T-cell (primary cell): Measurements from ENCODE around the gene NPHP4. TPM values are rescaled to one million over a fixed set of nuclear protein-coding genes. Genes with fewer than 3 reads are reported as not detected.
A peak's percentile ranks its signal among the peaks of the same experiment; 100 is the strongest.

Experiments
- ATAC-seq, 4 experiments: fragments of 200-7000 bp in 3 of 4; fragments of 150-1000 bp in 1 of 4; cut with Tn5 transposase; replicated peaks in 1 of 4; 1 replicate in 3 of 4; 2 replicates in 1 of 4; pipeline ENCODE4 v1.10.0; 2021; ENCODE audit warnings: moderate library complexity in 3 of 4, mild to moderate bottlenecking in 2 of 4, moderate number of reproducible peaks in 1 of 4
- CTCF ChIA-PET, 2 donors: fragments of 300-600 bp; sonication (Branson Sonifier 250); formaldehyde crosslinking; loops; one replicate each; lab custom pipeline; 2022; ENCODE audit warnings: antibody characterized with exemption in 2 of 2; lab: Charles Lee
- POLR2A ChIA-PET, 2 donors: fragments of 300-600 bp; sonication (Branson Sonifier 250); formaldehyde crosslinking; loops; one replicate each; lab custom pipeline; 2022; ENCODE audit warnings: antibody characterized with exemption in 2 of 2; lab: Charles Lee
- DNase-seq, 35 experiments: peaks; one replicate each; pipeline versions ENCODE4 v3.0.0 to v3.0.0-alpha.2; 2013 to 2023
- H3K27ac ChIP-seq: one replicate; pipeline ENCODE4 v1.5.1; 2013; ENCODE audit warnings: low read length
- H3K27me3 ChIP-seq, 2 experiments: replicated peaks in 1 of 2; 1 replicate in 1 of 2; 2 replicates in 1 of 2; pipeline versions ENCODE4 v1.6.1 to v1.7.0; 2013; ENCODE audit warnings: low read length in 1 of 2, mixed read lengths in 1 of 2; ENCODE audit not compliant: control insufficient read depth in 2 of 2, insufficient read depth in 2 of 2; ENCODE audit errors: extremely low read depth in 1 of 2
- H3K36me3 ChIP-seq, 2 donors: 1 replicate in 1 of 2; 2 replicates in 1 of 2; pipeline versions ENCODE4 v1.6.1 to v1.7.0; 2013; ENCODE audit warnings: low read length in 1 of 2; ENCODE audit not compliant: control insufficient read depth in 2 of 2, insufficient read depth in 1 of 2; ENCODE audit errors: extremely low read depth in 1 of 2
- H3K4me1 ChIP-seq, 2 experiments: 1 replicate in 1 of 2; 2 replicates in 1 of 2; pipeline versions ENCODE4 v1.6.1 to v1.7.0; 2013; ENCODE audit warnings: low read length in 2 of 2, mixed read lengths in 1 of 2; ENCODE audit not compliant: insufficient read depth in 2 of 2, control insufficient read depth in 1 of 2; ENCODE audit errors: extremely low read depth in 1 of 2
- H3K4me3 ChIP-seq, 2 donors: 1 replicate in 1 of 2; 2 replicates in 1 of 2; pipeline versions ENCODE4 v1.5.1 to v1.7.0; 2013; ENCODE audit warnings: mild to moderate bottlenecking in 2 of 2, low read length in 1 of 2, moderate library complexity in 1 of 2; ENCODE audit not compliant: control insufficient read depth in 1 of 2; ENCODE audit errors: extremely low read depth in 1 of 2
- H3K9me3 ChIP-seq: 2 replicates; pipeline ENCODE4 v1.7.0; 2013
- H3K27ac Mint-ChIP-seq, 2 donors: one replicate each; pipeline ENCODE4 v1.8.0; 2020 to 2021; ENCODE audit warnings: mild to moderate bottlenecking in 2 of 2, mixed read lengths in 2 of 2
- H3K27me3 Mint-ChIP-seq, 2 donors: one replicate each; pipeline ENCODE4 v1.8.0; 2021 to 2022; ENCODE audit warnings: mixed read lengths in 2 of 2
- H3K36me3 Mint-ChIP-seq: one replicate; pipeline ENCODE4 v1.8.0; 2021; ENCODE audit warnings: mixed read lengths
- H3K4me1 Mint-ChIP-seq, 3 donors: one replicate each; pipeline ENCODE4 v1.8.0; 2020 to 2022; ENCODE audit warnings: mixed read lengths in 3 of 3, mild to moderate bottlenecking in 1 of 3
- H3K4me3 Mint-ChIP-seq, 3 donors: one replicate each; pipeline ENCODE4 v1.8.0; 2020 to 2022; ENCODE audit warnings: mild to moderate bottlenecking in 3 of 3, mixed read lengths in 3 of 3, moderate library complexity in 3 of 3
- H3K9me3 Mint-ChIP-seq, 3 donors: one replicate each; pipeline ENCODE4 v1.8.0; 2020 to 2022; ENCODE audit warnings: mixed read lengths in 3 of 3
- whole genome bisulfite sequencing: methylation state at CpG from one replicate; pipeline ENCODE4 v1.1.5; 2013; ENCODE audit warnings: missing lambda C conversion rate; ENCODE audit not compliant: insufficient coverage; 5-methylcytosine and 5-hydroxymethylcytosine counted together
- total RNA-seq, 35 experiments: library from RNA in 6 of 35; stranded (reverse) in 6 of 35; fragments of 120-200 nt in 1 of 35; gene quantifications; one replicate each; pipeline versions ENCODE4 v1.2.1 to v1.2.4 and lab custom pipeline; 2013 to 2026

Gene NPHP4
- total RNA-seq, 5 donors from 2014 or later (not counting 1 experiment from before 2014, with no cell fraction given), result 9.0 to 10.5 (median 9.8) TPM

DNA sequence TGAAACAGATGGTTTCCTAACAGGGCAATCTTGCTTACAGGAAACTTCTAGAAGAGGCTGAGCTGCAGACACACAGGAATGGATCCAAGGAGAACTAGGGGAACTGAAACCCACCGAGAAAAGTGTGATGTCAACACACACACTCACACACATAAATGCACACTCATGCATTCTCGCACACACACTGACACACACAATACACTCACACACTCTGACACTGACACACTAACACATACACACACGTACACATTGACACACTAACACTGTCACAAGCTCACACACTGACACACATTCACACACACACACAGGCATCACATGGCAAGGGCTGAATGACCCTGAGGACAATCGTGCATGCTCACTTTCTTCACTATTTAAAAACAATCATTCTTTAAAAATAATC, 142.7 kb downstream of the NPHP4 start:
- no peak for ATAC-seq
- peaks cover 9 to 13% of the 10 kb centered on the region in 2 donors for H3K27me3 Mint-ChIP-seq
- WGBS, result 59% methylated on average over 4 of the region's 4 CpGs
- H3K4me3 ChIP-seq, result no peak overlapping the region
- no peak overlapping the region for H3K27ac ChIP-seq
- no peaks in the 10 kb centered on the region for H3K4me1 Mint-ChIP-seq
- no peak overlapping the region for H3K4me3 Mint-ChIP-seq
- H3K36me3 Mint-ChIP-seq, result no peaks in the 10 kb centered on the region
- H3K4me1 ChIP-seq, result no peaks in the 10 kb centered on the region
- H3K27me3 ChIP-seq, result peaks cover 2 to 32% of the 10 kb centered on the region in 2 experiments
- no peaks in the 10 kb centered on the region for H3K9me3 ChIP-seq
- no peaks in the 10 kb centered on the region for H3K36me3 ChIP-seq
- no peak overlapping the region for H3K27ac Mint-ChIP-seq
- ChIA-PET CTCF (no interaction called here), POLR2A (no interaction called here)
- no peak for DNase-seq
- H3K9me3 Mint-ChIP-seq, result no peaks in the 10 kb centered on the region

DNA sequence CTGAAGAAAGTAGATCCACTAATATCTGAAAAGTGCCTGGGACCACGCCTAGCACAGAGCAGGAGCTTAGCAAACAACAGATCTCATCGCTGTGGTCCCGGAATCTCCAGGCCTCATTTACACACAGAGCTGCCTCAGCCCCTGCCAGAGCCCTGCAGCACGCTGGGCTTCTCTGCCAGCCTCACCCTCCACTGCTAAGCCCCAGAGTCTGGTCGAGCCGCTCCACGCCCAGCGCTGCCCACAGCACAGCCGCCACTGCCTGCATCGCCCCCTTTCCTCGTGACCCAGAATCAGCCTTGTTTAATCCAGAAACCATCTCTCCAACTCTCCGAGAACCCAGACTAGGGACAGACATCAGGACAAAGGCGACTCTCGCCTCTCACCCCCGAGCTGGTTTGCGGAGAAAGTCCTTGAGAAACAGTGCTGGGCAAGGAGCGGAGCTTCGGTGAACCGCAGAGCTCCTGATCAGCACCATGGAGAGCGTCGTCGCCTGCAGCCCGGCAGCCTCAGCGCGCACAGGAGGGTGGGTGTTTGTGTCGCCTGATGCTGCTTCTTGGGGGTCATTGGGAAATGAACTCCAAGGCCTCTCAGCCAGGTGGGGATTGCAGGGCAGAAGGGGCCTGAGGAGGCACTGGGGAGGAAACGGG, 145.1 kb downstream of the NPHP4 start:
- DNase-seq, result peak in 1 of 35 experiments; percentile 9
- Mint-ChIP-seq H3K4me1 (no peaks in the 10 kb centered on the region), H3K36me3 (no peaks in the 10 kb centered on the region), H3K9me3 (no peaks in the 10 kb centered on the region), H3K27ac (no peak overlapping the region), H3K27me3 (peaks cover 12 to 13% of the 10 kb centered on the region in 2 donors), H3K4me3 (no peak overlapping the region)
- POLR2A ChIA-PET, result no interaction called here
- ATAC-seq, result no peak
- WGBS, result 43% methylated on average over 27 of the region's 27 CpGs
- no peak overlapping the region for H3K27ac ChIP-seq
- CTCF ChIA-PET, result no interaction called here
- no peaks in the 10 kb centered on the region for H3K9me3 ChIP-seq
- H3K27me3 ChIP-seq, result peaks cover 2 to 34% of the 10 kb centered on the region in 2 experiments
- no peak overlapping the region for H3K4me3 ChIP-seq
- H3K4me1 ChIP-seq, result no peaks in the 10 kb centered on the region
- H3K36me3 ChIP-seq, result no peaks in the 10 kb centered on the region

DNA sequence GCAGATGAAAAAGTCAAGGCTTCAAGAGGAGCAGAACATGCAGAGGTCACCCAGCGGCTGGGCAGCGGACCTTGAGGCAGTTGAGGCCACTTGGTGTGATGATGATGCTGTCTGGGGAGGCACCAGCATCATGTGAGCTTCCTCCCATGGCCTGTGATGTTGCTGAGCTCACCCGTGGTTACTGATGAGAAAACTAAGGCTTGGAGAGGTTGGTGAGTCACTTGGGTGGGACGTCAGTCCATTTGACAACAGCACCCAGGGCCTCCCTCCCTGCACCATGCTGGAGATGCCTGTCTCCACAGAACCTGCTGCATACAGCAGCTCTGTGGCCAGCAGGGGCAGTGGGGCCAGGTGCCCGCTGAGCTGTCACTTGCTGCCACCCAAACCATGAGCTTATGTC, 146.8 kb downstream of the NPHP4 start:
- H3K4me1 Mint-ChIP-seq, result no peaks in the 10 kb centered on the region
- Histone ChIP-seq H3K4me3 (no peak overlapping the region), H3K27ac (no peak overlapping the region), H3K36me3 (no peaks in the 10 kb centered on the region), H3K4me1 (no peaks in the 10 kb centered on the region), H3K9me3 (no peaks in the 10 kb centered on the region), H3K27me3 (peaks cover 0 to 33% of the 10 kb centered on the region in 2 experiments)
- POLR2A ChIA-PET, result no interaction called here
- ATAC-seq (no peak), DNase-seq (no peak)
- no peaks in the 10 kb centered on the region for H3K9me3 Mint-ChIP-seq
- CTCF ChIA-PET, result no interaction called here
- peaks cover 12 to 13% of the 10 kb centered on the region in 2 donors for H3K27me3 Mint-ChIP-seq
- H3K36me3 Mint-ChIP-seq, result no peaks in the 10 kb centered on the region
- 59% methylated on average over 5 of the region's 5 CpGs for WGBS
- no peak overlapping the region for H3K27ac Mint-ChIP-seq
- H3K4me3 Mint-ChIP-seq, result no peak overlapping the region

DNA sequence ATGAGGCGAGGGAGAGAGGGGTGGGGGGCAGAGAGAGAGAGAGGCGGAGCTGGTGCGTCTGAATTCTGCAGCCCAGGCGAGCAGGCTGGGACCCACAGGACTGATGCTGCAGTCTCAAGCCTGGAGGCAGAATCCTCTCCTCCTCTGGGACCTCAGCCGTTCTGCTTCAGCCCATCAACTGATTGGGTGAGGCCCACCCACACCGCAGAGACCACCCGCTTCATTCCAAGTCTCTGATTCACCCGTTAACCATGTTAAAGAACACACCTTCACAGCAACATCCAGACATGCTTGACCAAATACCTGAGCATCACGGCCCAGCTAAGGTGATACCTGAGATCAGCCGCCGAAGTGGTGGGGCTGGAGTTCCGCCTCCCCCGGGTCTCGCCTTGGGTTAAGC, 147.8 kb downstream of the NPHP4 start:
- peaks cover 0 to 33% of the 10 kb centered on the region in 2 experiments for H3K27me3 ChIP-seq
- no peak overlapping the region for H3K4me3 ChIP-seq
- WGBS, result 74% methylated on average over 11 of the region's 14 CpGs
- ATAC-seq (no peak), DNase-seq (no peak)
- H3K36me3 Mint-ChIP-seq, result no peaks in the 10 kb centered on the region
- H3K4me1 ChIP-seq, result no peaks in the 10 kb centered on the region
- H3K27ac ChIP-seq, result no peak overlapping the region
- H3K9me3 ChIP-seq, result no peaks in the 10 kb centered on the region
- no peak overlapping the region for H3K4me3 Mint-ChIP-seq
- ChIA-PET CTCF (no interaction called here), POLR2A (no interaction called here)
- no peaks in the 10 kb centered on the region for H3K36me3 ChIP-seq
- H3K9me3 Mint-ChIP-seq, result no peaks in the 10 kb centered on the region
- no peaks in the 10 kb centered on the region for H3K4me1 Mint-ChIP-seq
- no peak overlapping the region for H3K27ac Mint-ChIP-seq
- H3K27me3 Mint-ChIP-seq, result peaks cover 9 to 12% of the 10 kb centered on the region in 2 donors

DNA sequence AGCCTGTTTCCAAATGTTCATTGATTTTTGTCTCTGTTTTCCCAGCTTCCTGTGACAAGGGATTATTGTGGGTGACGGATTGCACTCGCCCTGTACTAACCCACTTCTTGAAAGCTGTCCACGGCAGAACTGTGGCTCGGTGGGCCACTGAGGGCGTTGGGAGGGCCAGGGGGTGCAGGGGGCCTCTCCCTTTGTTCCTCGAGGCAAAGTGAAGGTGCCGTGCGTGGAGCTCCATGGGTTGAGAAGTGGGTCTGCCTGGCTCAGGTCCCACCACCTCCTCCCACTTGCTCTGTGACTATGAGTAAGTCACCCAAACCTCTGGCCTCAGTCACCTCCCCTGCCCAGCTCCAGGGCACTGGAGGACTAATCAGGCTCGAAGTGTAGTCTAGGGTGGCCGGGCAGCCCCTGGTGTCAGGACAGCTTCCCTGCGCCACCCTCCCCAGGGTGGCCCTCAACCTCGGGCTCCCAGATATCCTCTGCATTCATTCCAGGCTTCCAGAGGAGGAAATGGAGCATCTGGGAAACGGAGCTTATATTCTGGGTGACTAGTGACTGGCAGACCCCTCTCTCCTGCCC, 148.6 kb downstream of the NPHP4 start:
- H3K9me3 Mint-ChIP-seq, result no peaks in the 10 kb centered on the region
- H3K27me3 Mint-ChIP-seq, result peaks cover 8 to 12% of the 10 kb centered on the region in 2 donors
- Histone ChIP-seq H3K27me3 (peaks cover 0 to 29% of the 10 kb centered on the region in 2 experiments), H3K36me3 (no peaks in the 10 kb centered on the region), H3K4me3 (no peak overlapping the region), H3K27ac (no peak overlapping the region), H3K9me3 (no peaks in the 10 kb centered on the region), H3K4me1 (no peaks in the 10 kb centered on the region)
- H3K4me3 Mint-ChIP-seq, result no peak overlapping the region
- POLR2A ChIA-PET, result no interaction called here
- H3K27ac Mint-ChIP-seq, result no peak overlapping the region
- no peaks in the 10 kb centered on the region for H3K36me3 Mint-ChIP-seq
- 51% methylated on average over 2 of the region's 13 CpGs for WGBS
- DNase-seq (no peak), ATAC-seq (no peak)
- H3K4me1 Mint-ChIP-seq, result no peaks in the 10 kb centered on the region
- CTCF ChIA-PET, result no interaction called here

DNA sequence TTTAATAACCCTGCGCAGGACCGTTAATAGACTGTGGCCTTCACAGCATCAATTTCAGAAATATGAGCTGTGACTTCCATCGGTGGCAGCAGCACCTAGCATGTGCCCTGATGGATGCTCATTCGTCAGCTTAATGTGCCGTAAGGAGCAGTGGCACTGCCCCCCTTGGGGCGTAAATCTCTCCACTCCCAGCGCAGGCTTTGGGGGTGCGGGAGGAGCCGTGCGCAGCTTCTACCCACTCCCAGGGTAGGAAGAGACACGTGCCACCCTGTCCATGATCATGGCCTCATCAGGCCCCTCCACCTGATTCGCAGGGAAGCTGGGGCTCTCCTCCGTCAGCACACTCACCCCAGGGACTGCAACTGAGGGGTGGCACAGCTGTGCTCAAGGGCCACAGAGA, 149.5 kb downstream of the NPHP4 start:
- H3K27ac ChIP-seq, result no peak overlapping the region
- no peaks in the 10 kb centered on the region for H3K4me1 ChIP-seq
- no peaks in the 10 kb centered on the region for H3K4me1 Mint-ChIP-seq
- no peaks in the 10 kb centered on the region for H3K9me3 ChIP-seq
- CTCF ChIA-PET, result no interaction called here
- POLR2A ChIA-PET, result no interaction called here
- no peaks in the 10 kb centered on the region for H3K36me3 Mint-ChIP-seq
- no peaks in the 10 kb centered on the region for H3K36me3 ChIP-seq
- H3K4me3 ChIP-seq, result no peak overlapping the region
- H3K9me3 Mint-ChIP-seq, result no peaks in the 10 kb centered on the region
- DNase-seq, result no peak
- H3K27ac Mint-ChIP-seq, result no peak overlapping the region
- no peak for ATAC-seq
- peaks cover 0 to 34% of the 10 kb centered on the region in 2 experiments for H3K27me3 ChIP-seq
- H3K27me3 Mint-ChIP-seq, result peaks cover 8 to 12% of the 10 kb centered on the region in 2 donors
- WGBS, result 80% methylated on average over 10 of the region's 13 CpGs
- no peak overlapping the region for H3K4me3 Mint-ChIP-seq
